ENCODE results near the gene GPS2. TPM values are rescaled to one million over a fixed set of nuclear protein-coding genes. Genes with fewer than 3 reads are reported as not detected.

GPS2 gene
- total RNA-seq, 2 experiments from 2014 or later, result 31.3 to 56.1 TPM

DNA sequence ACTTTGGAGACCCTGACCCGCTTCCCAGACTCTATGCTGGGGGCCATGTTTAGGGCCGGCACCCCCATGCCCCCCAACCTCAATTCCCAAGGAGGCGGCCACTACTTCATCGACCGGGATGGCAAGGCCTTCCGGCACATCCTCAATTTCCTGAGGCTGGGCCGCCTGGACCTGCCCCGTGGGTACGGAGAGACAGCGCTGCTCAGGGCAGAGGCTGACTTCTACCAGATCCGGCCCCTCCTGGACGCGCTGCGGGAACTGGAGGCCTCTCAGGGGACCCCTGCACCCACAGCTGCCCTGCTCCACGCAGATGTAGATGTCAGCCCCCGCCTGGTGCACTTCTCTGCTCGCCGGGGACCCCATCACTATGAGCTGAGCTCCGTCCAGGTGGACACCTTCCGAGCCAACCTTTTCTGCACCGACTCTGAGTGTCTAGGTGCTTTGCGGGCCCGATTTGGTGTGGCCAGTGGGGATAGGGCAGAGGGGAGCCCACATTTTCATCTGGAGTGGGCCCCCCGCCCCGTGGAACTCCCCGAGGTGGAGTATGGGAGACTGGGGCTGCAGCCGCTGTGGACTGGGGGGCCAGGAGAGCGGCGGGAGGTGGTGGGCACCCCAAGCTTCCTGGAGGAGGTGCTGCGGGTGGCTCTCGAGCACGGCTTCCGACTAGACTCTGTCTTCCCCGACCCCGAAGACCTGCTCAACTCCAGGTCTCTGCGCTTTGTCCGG, 37.9 kb upstream of the GPS2 start:
- intact Hi-C loops (cut with DNase I, micrococcal nuclease), result loop anchor here (2.0 to 5.0 kb wide), 2 partner anchors 84 to 489 kb away; no protein-coding TSS in a partner anchor
- ChIA-PET POLR2A (interaction anchor here (0.7 to 0.8 kb wide), 2 partner anchors 22 to 87 kb away, joined by 3 read pairs; no protein-coding TSS in a partner anchor), CTCF (interaction anchor here (0.8 to 4.0 kb wide), 6 partner anchors 12 to 320 kb away, joined by 3 to 23 read pairs (median 3); partner anchors contain the start of gene NEURL4)
- DNase-seq (no peak), ATAC-seq (no peak)
- Mint-ChIP-seq H3K4me3 (peak overlapping the region; percentile 79), H3K36me3 (ENCODE audit: low read depth) (peaks cover 30% of the 10 kb centered on the region), H3K9me3 (ENCODE audit: low read depth) (no peaks in the 10 kb centered on the region), H3K27me3 (no peaks in the 10 kb centered on the region), H3K27ac (peak overlapping the region; percentile 84), H3K4me1 (peaks cover 52% of the 10 kb centered on the region)

DNA sequence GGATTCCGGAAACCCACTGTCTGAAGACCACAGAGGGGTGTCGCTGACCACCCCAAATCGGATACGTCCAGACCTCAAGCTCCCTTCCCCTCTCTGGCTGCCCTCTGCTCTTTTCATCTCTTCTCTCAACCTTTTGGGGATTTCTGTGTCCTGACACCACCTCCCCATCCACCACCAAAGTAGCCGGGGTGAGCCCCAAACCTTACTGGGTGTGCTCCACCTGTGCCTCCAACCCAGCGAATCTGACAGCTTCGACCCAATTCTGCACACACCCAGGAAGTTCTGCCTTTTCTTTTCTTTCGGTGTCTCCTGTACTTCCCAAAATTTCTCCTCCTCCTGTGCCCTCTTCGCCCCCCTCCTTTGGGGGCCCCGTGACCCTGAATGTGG, 37.3 kb upstream of the GPS2 start:
- intact Hi-C loops (cut with DNase I, micrococcal nuclease), result loop anchor here (2.0 to 5.0 kb wide), 2 partner anchors 84 to 490 kb away; no protein-coding TSS in a partner anchor
- Mint-ChIP-seq H3K27ac (peak overlapping the region; percentile 84), H3K27me3 (no peaks in the 10 kb centered on the region), H3K4me3 (peak overlapping the region; percentile 79), H3K9me3 (ENCODE audit: low read depth) (no peaks in the 10 kb centered on the region), H3K4me1 (peaks cover 53% of the 10 kb centered on the region), H3K36me3 (ENCODE audit: low read depth) (peaks cover 30% of the 10 kb centered on the region)
- ChIA-PET CTCF (interaction anchor here (1.0 kb wide), 1 partner anchor 237 kb away, joined by 3 read pairs; no protein-coding TSS in a partner anchor), POLR2A (no interaction called here)
- DNase-seq (peak; percentile 36), ATAC-seq (no peak)

DNA sequence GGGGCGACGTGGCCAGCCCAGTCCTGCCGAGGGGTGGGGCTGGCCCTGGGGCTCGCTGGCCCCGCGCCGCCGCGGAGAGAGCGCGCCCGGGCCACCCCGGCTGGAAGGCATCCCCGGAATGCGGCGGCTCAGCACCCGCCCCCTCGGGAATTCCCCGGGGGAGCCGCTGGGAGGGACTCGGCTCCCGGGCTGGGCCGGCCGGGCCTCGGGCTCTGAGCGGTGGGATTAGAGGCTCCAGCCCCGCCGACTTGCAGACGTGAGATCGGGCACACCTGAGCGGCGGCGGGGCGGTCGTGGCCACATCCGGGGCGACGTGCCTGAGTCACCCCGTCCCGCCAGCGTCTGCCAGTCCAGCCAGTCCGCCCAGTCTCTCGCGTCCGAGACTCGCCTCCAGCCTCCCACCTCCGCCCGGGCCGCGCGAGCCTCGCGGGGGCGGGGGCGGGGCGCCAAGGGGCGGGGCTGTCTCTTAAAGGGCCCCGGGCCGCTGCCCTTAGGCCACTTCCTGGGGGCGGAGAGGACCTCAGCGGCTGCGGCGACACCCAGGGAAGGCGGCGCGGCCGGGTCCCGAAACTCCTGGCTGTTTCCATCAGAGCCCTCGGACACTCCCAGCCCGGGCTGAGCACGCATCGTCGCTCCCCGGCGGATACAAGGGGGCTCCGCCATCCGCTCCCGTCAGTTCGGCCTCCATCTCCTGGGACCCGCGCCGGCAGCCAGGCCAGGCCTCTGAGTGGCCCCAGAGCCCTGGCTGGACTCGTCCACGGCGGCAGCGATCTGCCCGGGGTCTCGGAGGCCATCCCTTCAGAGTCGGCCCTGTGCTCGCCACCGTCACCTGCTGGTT, 36.7 kb upstream of the GPS2 start, which contains the start of gene KCTD11:
Gene KCTD11 (plus strand): TSS at position 498 of the 838 bp plus-strand sequence.
- intact Hi-C loops (cut with DNase I, micrococcal nuclease), result loop anchor here (1.0 to 5.0 kb wide), 8 partner anchors 15 to 490 kb away; partner anchors contain the start of genes ACAP1 (in 1 of the 2), GPS2 (in 1 of the 2), NEURL4 (in 1 of the 2) and PLSCR3 (in 1 of the 2)
- CTCF ChIA-PET, result interaction anchor here (0.6 to 3.8 kb wide), 3 partner anchors 15 to 232 kb away, joined by 3 to 18 read pairs (median 3); partner anchors contain the start of genes ACAP1, MPDU1 and TMEM256
- Mint-ChIP-seq H3K4me3 (peak within 1 kb of the TSS; percentile 79), H3K27me3 (no peaks in the 10 kb centered on the region), H3K27ac (peak within 1 kb of the TSS; percentile 84), H3K9me3 (ENCODE audit: low read depth) (no peaks in the 10 kb centered on the region), H3K36me3 (ENCODE audit: low read depth) (peaks cover 35% of the 10 kb centered on the region), H3K4me1 (peaks cover 55% of the 10 kb centered on the region)
- ATAC-seq (peak; percentile 58), DNase-seq (peak; percentile 90)
- POLR2A ChIA-PET, result no interaction called here

DNA sequence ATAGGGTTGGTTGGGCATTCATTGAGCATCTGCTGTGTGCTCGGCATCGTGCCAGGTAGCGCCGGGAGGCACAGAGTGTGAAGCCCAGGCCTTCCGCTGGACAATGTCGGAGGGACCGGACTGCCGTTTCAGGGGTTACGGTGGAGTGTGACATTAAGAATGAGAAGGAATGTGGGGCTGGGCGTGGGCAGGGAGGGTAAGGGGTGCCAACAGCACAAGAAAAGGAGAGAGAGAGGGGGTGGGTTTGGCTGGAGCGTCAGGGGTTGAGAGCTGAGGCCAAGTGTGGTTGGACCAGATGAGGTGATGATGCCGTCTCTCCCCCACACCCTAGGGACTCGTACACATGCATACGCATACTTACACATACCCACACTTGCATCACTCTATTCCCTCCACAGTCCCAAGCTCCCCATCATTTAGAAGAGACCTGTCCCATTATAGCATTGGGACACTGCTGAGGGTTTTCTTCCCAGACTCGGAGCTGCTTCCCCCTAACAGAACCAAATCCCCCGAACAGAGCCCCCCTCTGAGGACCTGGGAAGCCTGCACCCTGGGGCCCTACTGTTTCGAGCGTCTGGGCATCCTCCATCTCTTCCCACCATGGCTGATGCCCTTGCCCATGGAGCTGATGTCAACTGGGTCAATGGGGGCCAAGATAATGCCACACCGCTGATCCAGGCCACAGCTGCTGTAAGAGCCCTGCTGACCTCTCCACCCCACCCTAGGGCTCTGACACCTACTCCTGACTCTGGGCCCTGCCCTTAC, 33.5 kb upstream of the GPS2 start:
- ATAC-seq (no peak), DNase-seq (no peak)
- intact Hi-C loops (cut with DNase I, micrococcal nuclease), result no loop called here
- Mint-ChIP-seq H3K9me3 (ENCODE audit: low read depth) (no peaks in the 10 kb centered on the region), H3K4me3 (no peak overlapping the region), H3K36me3 (ENCODE audit: low read depth) (peaks cover 51% of the 10 kb centered on the region), H3K27me3 (no peaks in the 10 kb centered on the region), H3K27ac (no peak overlapping the region), H3K4me1 (peaks cover 39% of the 10 kb centered on the region)
- ChIA-PET POLR2A (interaction anchor here (1.6 kb wide), 1 partner anchor 19 kb away, joined by 4 read pairs; no protein-coding TSS in a partner anchor), CTCF (interaction anchor here (0.5 to 3.8 kb wide), 10 partner anchors 8 to 171 kb away, joined by 3 to 18 read pairs (median 3); partner anchors contain the start of gene ACAP1)

DNA sequence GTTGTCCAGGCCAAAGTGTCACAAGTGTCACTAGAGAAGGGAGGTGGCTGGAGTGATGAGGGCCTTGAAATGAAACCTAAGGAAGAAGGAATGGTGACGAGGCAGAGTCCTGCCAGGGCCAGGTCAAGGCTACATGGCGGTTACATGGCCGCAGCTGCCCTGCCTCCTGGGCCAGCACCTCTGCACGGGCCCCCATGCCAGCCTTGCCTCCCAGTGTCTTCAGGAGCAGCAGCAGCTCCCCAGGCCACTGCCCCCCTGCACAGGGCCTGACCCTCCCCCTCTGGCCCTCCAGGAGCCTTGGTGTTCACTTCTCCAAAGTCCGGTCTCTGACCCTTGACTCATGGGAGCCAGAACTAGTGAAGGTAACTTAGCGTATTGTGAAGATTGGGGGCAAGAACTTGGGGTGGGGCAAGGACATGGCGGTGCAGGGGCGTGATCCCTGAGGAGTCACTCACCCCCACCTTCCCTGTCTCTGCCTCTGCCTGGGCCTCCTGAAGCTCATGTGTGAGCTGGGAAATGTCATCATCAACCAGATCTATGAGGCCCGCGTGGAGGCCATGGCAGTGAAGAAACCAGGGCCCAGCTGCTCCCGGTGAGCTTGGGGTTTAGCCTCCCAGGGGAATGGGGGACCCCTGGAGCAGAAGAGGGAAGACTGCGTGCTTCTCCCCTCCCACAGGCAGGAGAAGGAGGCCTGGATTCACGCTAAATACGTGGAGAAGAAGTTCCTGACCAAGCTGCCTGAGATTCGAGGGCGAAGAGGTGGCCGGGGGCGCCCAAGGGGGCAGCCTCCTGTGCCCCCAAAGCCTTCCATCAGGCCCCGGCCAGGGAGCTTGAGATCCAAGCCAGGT, 32.7 kb upstream of the GPS2 start:
- ChIA-PET POLR2A (interaction anchor here (0.7 kb wide), 1 partner anchor 27 kb away, joined by 3 read pairs; no protein-coding TSS in a partner anchor), CTCF (interaction anchor here (0.5 to 4.1 kb wide), 9 partner anchors 9 to 131 kb away, joined by 3 to 18 read pairs (median 3); partner anchors contain the start of genes ACAP1 and NEURL4)
- intact Hi-C loops (cut with DNase I, micrococcal nuclease), result no loop called here
- no peaks in the 10 kb centered on the region for H3K9me3 Mint-ChIP-seq (ENCODE audit: low read depth)
- ATAC-seq (no peak), DNase-seq (no peak)
- H3K4me3 Mint-ChIP-seq, result no peak overlapping the region
- H3K36me3 Mint-ChIP-seq (ENCODE audit: low read depth), result peaks cover 53% of the 10 kb centered on the region
- no peak overlapping the region for H3K27ac Mint-ChIP-seq
- no peaks in the 10 kb centered on the region for H3K27me3 Mint-ChIP-seq
- H3K4me1 Mint-ChIP-seq, result peaks cover 37% of the 10 kb centered on the region

DNA sequence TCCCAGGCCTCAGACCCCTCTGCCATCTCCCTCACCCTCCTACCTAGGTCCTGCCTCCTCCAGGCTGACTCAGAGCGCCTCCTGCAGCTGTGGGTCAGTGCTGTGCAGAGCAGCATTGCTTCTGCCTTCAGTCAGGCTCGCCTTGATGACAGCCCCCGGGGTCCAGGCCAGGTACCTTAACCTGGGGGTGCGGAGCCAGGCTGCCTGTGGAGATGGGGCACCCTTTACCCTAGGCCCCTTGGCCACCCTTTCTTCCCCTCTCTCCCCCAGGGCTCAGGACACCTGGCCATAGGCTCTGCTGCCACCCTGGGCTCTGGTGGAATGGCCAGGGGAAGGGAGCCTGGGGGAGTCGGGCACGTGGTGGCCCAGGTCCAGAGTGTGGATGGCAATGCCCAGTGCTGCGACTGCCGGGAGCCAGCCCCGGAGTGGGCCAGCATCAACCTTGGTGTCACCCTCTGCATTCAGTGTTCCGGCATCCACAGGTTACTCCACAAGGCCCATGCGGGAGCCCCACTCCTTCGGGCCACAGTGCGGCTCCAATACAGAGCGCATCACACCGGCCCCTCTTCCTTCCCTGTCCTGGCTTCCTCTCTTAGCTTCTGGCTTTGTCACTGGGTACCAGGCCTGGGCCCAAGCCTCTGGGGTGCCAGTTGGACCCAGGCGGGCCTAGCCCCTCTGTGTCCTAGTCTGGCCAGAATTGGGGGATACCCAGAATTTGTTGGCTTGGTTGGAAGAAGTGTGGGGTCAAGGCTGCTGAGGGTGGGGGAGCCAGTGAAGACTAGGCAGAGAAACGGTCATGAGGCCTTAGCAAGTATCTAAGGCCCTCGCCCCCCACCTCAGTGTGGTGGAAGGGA, 31.8 kb upstream of the GPS2 start:
- Mint-ChIP-seq H3K9me3 (ENCODE audit: low read depth) (no peaks in the 10 kb centered on the region), H3K27ac (no peak overlapping the region), H3K27me3 (no peaks in the 10 kb centered on the region), H3K4me1 (peaks cover 30% of the 10 kb centered on the region), H3K4me3 (no peak overlapping the region), H3K36me3 (ENCODE audit: low read depth) (peaks cover 49% of the 10 kb centered on the region)
- no peak for ATAC-seq
- POLR2A ChIA-PET, result interaction anchor here (0.7 kb wide), 1 partner anchor 26 kb away, joined by 3 read pairs; no protein-coding TSS in a partner anchor
- no peak for DNase-seq
- intact Hi-C loops (cut with DNase I, micrococcal nuclease), result loop anchor here in 1 of 2 experiments (1.0 kb wide), 1 partner anchor 67 kb away; no protein-coding TSS in a partner anchor
- CTCF ChIA-PET, result interaction anchor here (0.5 to 4.1 kb wide), 6 partner anchors 10 to 90 kb away, joined by 3 to 15 read pairs (median 5); partner anchors contain the start of genes ACAP1 and NEURL4

DNA sequence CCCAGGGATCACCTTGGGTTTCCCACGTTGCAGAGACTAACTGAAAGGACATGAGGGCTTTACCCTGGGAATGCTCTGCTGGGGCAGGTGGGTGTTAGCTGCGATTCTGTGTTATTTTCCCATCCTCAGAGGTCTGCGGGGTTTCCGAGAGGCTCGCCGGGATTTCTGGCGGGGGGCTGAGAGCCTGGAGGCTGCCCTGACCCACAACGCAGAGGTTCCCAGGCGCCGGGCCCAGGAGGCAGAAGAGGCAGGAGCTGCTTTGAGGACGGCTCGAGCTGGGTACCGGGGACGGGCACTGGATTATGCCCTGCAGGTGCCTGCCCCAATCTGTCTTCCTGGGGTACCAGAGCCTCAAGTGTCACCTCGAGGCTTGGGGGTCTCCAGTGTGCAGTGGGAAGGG, 28.1 kb upstream of the GPS2 start:
- H3K4me3 Mint-ChIP-seq, result no peak overlapping the region
- peaks cover 17% of the 10 kb centered on the region for H3K4me1 Mint-ChIP-seq
- DNase-seq (no peak), ATAC-seq (no peak)
- peak overlapping the region; percentile 55 for H3K27ac Mint-ChIP-seq
- POLR2A ChIA-PET, result no interaction called here
- H3K9me3 Mint-ChIP-seq (ENCODE audit: low read depth), result no peaks in the 10 kb centered on the region
- CTCF ChIA-PET, result interaction anchor here (1.0 kb wide), 2 partner anchors 19 to 94 kb away, joined by 3 to 5 read pairs; no protein-coding TSS in a partner anchor
- peaks cover 43% of the 10 kb centered on the region for H3K36me3 Mint-ChIP-seq (ENCODE audit: low read depth)
- H3K27me3 Mint-ChIP-seq, result no peaks in the 10 kb centered on the region
- intact Hi-C loops (cut with DNase I, micrococcal nuclease), result no loop called here

DNA sequence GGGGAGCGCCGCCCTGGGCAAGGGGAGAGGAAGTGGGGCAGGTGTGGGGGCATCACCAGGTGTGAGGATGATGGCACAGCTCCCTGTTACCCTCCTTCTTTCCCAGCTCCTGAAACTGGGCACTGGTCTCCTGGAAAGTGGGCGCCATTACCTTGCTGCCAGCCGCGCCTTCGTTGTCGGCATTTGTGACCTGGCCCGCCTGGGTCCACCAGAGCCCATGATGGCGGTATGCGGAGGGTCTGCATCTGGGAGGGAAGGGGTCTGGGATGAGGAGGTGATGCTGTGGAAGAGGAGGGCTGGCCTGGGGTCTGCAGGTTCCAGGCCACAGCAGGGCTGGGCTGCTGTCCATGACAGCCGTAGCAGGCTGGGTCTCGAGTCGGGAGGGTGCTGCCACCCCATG, 26.7 kb upstream of the GPS2 start:
- Mint-ChIP-seq H3K36me3 (ENCODE audit: low read depth) (peaks cover 49% of the 10 kb centered on the region), H3K27ac (no peak overlapping the region)
- CTCF ChIA-PET, result interaction anchor here (0.9 to 1.2 kb wide), 3 partner anchors 12 to 22 kb away, joined by 3 read pairs; no protein-coding TSS in a partner anchor

DNA sequence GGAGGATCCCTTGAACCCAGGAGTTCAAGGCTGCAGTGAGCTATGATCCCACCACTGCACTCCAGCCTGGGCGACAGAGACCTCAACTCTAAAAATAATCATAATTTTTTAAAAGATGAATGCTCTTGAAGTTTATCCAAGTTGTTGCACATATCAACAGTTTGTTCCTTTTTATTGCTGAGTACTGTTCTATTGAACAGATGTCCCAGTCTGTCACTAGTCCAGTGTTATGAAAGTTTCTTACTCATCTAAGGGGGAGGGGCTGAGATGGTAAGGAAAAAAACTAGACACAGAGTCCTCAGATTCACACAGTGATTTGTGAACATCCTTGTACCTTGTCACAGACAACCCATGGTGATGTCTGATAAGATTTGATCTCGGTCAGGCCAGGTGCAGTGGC, 25.0 kb upstream of the GPS2 start:
- no peak for ATAC-seq
- H3K27me3 Mint-ChIP-seq, result no peaks in the 10 kb centered on the region
- DNase-seq, result no peak
- H3K9me3 Mint-ChIP-seq (ENCODE audit: low read depth), result no peaks in the 10 kb centered on the region
- CTCF ChIA-PET, result interaction anchor here (0.5 kb wide), 1 partner anchor 84 kb away, joined by 3 read pairs; no protein-coding TSS in a partner anchor
- H3K27ac Mint-ChIP-seq, result peak overlapping the region; percentile 42
- no peak overlapping the region for H3K4me3 Mint-ChIP-seq
- intact Hi-C loops (cut with DNase I, micrococcal nuclease), result no loop called here
- H3K36me3 Mint-ChIP-seq (ENCODE audit: low read depth), result peaks cover 45% of the 10 kb centered on the region
- POLR2A ChIA-PET, result no interaction called here
- H3K4me1 Mint-ChIP-seq, result peaks cover 36% of the 10 kb centered on the region

More for the DNA sequence above, 26.7 kb upstream of the GPS2 start:
- Mint-ChIP-seq H3K4me3 (no peak overlapping the region), H3K4me1 (peaks cover 25% of the 10 kb centered on the region), H3K9me3 (ENCODE audit: low read depth) (no peaks in the 10 kb centered on the region), H3K27me3 (no peaks in the 10 kb centered on the region)
- ATAC-seq, result no peak
- no peak for DNase-seq
- intact Hi-C loops (cut with DNase I, micrococcal nuclease), result no loop called here
- POLR2A ChIA-PET, result no interaction called here
